BJ (cell line): ENCODE measurements around the gene TAF5L. TPM values are rescaled to one million over a fixed set of nuclear protein-coding genes. Genes with fewer than 3 reads are reported as not detected.

ENCODE experiments used
- CTCF ChIA-PET: fragments of 350-600 bp; formaldehyde crosslinking; extraction: SDS; loops from one replicate; lab custom pipeline; 2021; ENCODE audit warnings: antibody characterized with exemption, inconsistent platforms; lab: Yijun Ruan, JAX
- POLR2A ChIA-PET: fragments of 300-600 bp; sonication (Branson Sonifier 250); formaldehyde crosslinking; extraction: SDS; loops from one replicate; lab custom pipeline; 2021; ENCODE audit warnings: antibody characterized with exemption; lab: Charles Lee
- DNase-seq: peaks from one replicate; pipeline ENCODE4 v3.0.0-alpha.2; 2011; ENCODE audit warnings: low read depth
- H3K27me3 ChIP-seq: 2 replicates; pipeline ENCODE4 v1.6.0; 2011; ENCODE audit warnings: low read length; ENCODE audit not compliant: control insufficient read depth, insufficient read depth
- H3K36me3 ChIP-seq: 2 replicates; pipeline ENCODE4 v1.5.1; 2011; ENCODE audit warnings: low read length; ENCODE audit not compliant: control insufficient read depth, insufficient read depth
- H3K4me3 ChIP-seq: 2 replicates; pipeline ENCODE4 v1.5.1; 2011; ENCODE audit warnings: low read depth, mild to moderate bottlenecking, control low read depth, low read length
- polyA plus RNA-seq: library from polyadenylated mRNA; depleted of rRNA; stranded (reverse); fragments of >200 nt; gene quantifications from 2 replicates; pipeline ENCODE4 v1.2.3, GENCODE V29; 2011
- TF ChIP-seq, protein P1 (sequence below): IDR thresholded peaks from 2 replicates; pipeline ENCODE4 v1.5.1; 2011; ENCODE audit warnings: low read depth, mild to moderate bottlenecking, control low read depth, inconsistent platforms, low read length, moderate library complexity; ENCODE audit not compliant: insufficient read depth

The TAF5L gene
- polyA plus RNA-seq, 1 experiment, result 19.4 TPM

DNA sequence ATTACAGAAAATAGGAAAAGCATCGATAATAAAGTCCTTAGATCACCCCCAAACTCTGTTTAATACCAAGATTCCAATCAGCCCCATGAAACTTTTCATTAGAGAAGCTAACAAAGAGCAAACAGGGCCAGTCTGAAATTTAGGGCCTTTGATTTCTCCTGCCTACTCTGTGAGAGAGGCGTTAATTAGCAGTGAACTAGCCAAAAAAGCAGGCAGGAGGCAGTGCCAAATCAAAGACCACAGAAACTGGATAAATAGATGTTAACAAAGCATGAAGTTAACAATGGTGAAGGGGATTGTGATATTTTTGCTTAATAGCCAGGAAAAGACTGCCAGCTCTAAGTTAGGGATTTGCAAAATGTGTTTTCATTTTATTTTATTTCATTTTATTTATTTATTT lies 11.2 kb downstream of the TAF5L start:
- DNase-seq, result no peak
- ChIA-PET POLR2A (no interaction called here), CTCF (no interaction called here)
- no peak overlapping the region for H3K4me3 ChIP-seq
- H3K36me3 ChIP-seq, result peaks cover 18% of the 10 kb centered on the region
- no peaks in the 10 kb centered on the region for H3K27me3 ChIP-seq
- TF ChIP-seq, protein P1, sequence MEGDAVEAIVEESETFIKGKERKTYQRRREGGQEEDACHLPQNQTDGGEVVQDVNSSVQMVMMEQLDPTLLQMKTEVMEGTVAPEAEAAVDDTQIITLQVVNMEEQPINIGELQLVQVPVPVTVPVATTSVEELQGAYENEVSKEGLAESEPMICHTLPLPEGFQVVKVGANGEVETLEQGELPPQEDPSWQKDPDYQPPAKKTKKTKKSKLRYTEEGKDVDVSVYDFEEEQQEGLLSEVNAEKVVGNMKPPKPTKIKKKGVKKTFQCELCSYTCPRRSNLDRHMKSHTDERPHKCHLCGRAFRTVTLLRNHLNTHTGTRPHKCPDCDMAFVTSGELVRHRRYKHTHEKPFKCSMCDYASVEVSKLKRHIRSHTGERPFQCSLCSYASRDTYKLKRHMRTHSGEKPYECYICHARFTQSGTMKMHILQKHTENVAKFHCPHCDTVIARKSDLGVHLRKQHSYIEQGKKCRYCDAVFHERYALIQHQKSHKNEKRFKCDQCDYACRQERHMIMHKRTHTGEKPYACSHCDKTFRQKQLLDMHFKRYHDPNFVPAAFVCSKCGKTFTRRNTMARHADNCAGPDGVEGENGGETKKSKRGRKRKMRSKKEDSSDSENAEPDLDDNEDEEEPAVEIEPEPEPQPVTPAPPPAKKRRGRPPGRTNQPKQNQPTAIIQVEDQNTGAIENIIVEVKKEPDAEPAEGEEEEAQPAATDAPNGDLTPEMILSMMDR, result no peak

DNA sequence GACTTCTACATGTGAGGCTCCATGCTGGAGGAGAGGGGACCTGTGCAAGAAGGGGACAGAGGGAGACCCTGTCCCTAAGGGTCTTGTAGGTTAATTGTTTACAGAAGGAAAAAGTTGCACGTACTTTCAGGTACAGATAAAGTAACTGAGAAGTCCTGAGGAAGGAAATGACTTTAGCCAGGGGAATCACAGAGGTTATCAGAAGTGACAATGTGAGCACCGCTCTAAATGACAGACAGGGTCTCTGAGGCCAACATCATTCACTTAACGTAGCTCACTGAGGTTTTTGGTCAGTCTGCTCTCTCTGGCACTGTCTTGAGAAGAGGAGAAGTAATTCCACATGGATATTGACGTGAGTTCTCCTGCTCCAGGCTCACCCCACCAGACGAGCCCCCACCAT lies 12.0 kb downstream of the TAF5L start:
- POLR2A ChIA-PET, result no interaction called here
- H3K27me3 ChIP-seq, result no peaks in the 10 kb centered on the region
- no peak for DNase-seq
- TF ChIP-seq, protein P1, result no peak
- peaks cover 18% of the 10 kb centered on the region for H3K36me3 ChIP-seq
- CTCF ChIA-PET, result no interaction called here
- H3K4me3 ChIP-seq, result no peak overlapping the region

DNA sequence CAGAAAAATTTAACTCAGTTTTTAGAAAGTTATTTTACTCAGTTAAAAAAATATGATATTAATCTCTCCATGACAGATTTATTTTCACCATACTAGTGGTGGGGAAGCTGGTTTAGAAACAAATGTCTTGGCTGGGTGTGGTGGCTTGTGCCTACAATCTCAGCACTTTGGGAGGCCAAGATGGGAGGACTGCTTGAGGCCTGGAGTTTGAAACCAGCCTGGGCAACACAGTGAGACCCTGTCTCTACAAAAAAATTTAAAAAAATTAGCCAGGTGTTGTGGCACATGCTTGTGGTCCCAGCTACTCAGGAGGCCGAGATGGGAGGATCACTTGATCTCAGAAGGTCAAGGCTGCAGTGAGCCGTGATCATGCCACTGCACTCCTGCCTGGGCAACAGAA lies 17.3 kb downstream of the TAF5L start:
- H3K36me3 ChIP-seq, result peaks cover 23% of the 10 kb centered on the region
- DNase-seq, result no peak
- CTCF ChIA-PET, result no interaction called here

DNA sequence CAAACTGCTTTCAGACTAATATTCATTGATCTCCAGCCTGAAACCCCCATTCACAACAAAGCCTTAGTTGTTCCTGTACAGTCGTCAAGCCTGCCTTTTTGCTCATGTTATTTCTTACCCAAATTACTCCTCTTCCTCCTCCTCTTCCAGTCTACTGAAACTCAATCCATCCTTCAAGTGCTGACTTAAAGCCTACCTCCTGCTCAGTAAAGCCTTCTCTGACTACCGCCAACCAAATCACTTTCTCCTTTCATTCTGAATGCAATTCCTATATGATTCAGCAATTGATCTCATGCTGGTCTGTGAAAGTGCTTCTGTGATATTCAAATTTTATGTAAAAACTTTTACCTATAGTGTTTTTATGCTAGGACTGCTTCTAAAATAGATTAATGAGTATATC lies 18.6 kb downstream of the TAF5L start:
- TF ChIP-seq, protein P1, result no peak
- ChIA-PET POLR2A (no interaction called here), CTCF (no interaction called here)
- Histone ChIP-seq H3K4me3 (no peak overlapping the region), H3K36me3 (peaks cover 18% of the 10 kb centered on the region), H3K27me3 (no peaks in the 10 kb centered on the region)
- no peak for DNase-seq

More for the DNA sequence above, 17.3 kb downstream of the TAF5L start:
- Histone ChIP-seq H3K4me3 (no peak overlapping the region), H3K27me3 (no peaks in the 10 kb centered on the region)
- POLR2A ChIA-PET, result no interaction called here
- TF ChIP-seq, protein P1, result no peak

DNA sequence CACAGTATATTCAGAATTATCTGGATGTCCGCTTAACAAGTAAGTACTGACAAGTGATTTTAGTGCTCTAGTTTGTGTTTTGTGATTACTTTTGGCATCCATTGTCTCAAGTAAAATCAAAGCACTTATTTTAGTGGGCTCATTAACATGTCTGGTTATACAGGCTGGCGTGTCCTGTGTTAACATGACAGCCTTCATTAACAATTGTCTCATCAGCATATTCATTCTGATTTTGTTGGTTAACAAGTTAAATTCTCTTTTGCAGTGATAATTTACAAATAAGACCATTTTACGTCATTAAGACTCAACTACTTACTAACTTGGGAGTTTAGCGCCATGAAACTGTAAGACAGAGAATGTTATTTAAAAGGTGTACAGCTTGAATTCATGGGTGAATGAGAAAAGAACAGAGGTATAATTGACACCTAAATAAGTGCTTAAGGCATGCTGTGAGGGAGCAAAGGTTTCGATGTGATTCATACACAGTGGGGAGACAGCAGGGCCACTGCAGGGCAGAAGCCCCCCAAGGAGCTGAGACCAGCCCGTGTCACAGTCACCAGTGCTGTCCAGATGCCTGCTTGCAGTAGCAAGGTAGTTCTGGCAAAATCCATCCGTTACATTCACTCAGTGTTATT lies 22.4 kb downstream of the TAF5L start:
- peaks cover 8% of the 10 kb centered on the region for H3K36me3 ChIP-seq
- CTCF ChIA-PET, result interaction anchor here (0.5 kb wide), 1 partner anchor 46 kb away, joined by 3 read pairs; no protein-coding TSS in a partner anchor
- no peak overlapping the region for H3K4me3 ChIP-seq
- DNase-seq, result no peak
- TF ChIP-seq, protein P1, result no peak
- H3K27me3 ChIP-seq, result no peaks in the 10 kb centered on the region
- POLR2A ChIA-PET, result no interaction called here
